Stimulated activated memory B cell treated with anti-CD40 and anti-IgM and Interleukin-4, amounts not matched to agents 10 μg/mL and 1 μg/mL and 100 μg/mL, for 72 hours (primary cell): Measurements from ENCODE around the gene TPK1.

Source experiments
- ATAC-seq: fragments of 150-1000 bp; cut with Tn5 transposase; 2 replicates; pipeline ENCODE4 v1.10.0; 2021
- H3K27ac Mint-ChIP-seq: one replicate; pipeline ENCODE4 v1.8.0; 2022; ENCODE audit warnings: mild to moderate bottlenecking, mixed read lengths
- H3K27me3 Mint-ChIP-seq: one replicate; pipeline ENCODE4 v1.8.0; 2022; ENCODE audit warnings: mixed read lengths
- H3K36me3 Mint-ChIP-seq: one replicate; pipeline ENCODE4 v1.8.0; 2022; ENCODE audit warnings: mixed read lengths
- H3K4me1 Mint-ChIP-seq: one replicate; pipeline ENCODE4 v1.8.0; 2022; ENCODE audit warnings: mixed read lengths
- H3K4me3 Mint-ChIP-seq: one replicate; pipeline ENCODE4 v1.8.0; 2022; ENCODE audit warnings: mild to moderate bottlenecking, moderate library complexity, mixed read lengths
- H3K9me3 Mint-ChIP-seq: one replicate; pipeline ENCODE4 v1.8.0; 2022; ENCODE audit warnings: mixed read lengths

Gene TPK1

DNA sequence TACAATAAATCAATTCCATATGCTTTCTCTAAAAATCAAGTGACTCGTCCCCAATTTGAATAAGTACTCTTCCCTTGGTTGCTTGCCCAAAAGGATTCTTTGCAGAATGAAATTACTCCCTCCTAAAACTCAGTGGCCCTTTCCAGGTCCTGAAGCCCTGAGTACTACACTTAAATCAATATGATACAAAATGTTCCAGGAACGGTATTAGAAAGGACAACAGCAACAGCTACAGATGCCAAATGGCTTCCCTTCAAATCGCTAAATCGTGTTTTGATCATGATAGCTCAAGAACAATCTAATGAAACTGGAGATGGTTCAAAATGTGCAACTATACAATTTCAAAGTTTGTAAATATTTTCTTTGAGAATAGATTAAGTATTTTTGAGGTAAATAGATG, 59.4 kb downstream of the TPK1 start:
- H3K9me3 Mint-ChIP-seq, result peaks cover 3% of the 10 kb centered on the region
- H3K27ac Mint-ChIP-seq, result no peak overlapping the region
- peaks cover 6% of the 10 kb centered on the region for H3K36me3 Mint-ChIP-seq
- no peak for ATAC-seq
- no peaks in the 10 kb centered on the region for H3K27me3 Mint-ChIP-seq
- peaks cover 16% of the 10 kb centered on the region for H3K4me1 Mint-ChIP-seq
- H3K4me3 Mint-ChIP-seq, result no peak overlapping the region

DNA sequence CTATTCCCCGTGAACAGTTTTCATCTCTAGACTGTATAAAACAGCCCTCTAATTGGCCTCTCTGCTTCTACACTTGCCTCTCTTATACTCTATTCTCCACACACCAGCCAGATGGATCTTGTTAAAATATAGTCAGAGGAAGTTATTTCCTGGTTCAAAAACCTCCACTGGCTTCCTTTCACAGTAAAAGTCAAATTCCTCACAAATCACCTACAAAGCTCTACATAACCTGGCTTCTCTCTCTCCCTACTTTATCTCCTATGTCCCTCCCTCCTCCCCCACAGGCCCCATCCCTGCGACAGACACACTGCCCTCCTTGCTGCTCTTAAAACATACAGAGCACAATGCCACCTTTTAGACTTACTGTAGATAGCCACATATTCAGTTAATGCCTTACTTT, 60.1 kb downstream of the TPK1 start:
- no peaks in the 10 kb centered on the region for H3K27me3 Mint-ChIP-seq
- H3K4me3 Mint-ChIP-seq, result no peak overlapping the region
- no peak overlapping the region for H3K27ac Mint-ChIP-seq
- ATAC-seq, result no peak
- H3K36me3 Mint-ChIP-seq, result peaks cover 6% of the 10 kb centered on the region
- peaks cover 20% of the 10 kb centered on the region for H3K4me1 Mint-ChIP-seq
- peaks cover 3% of the 10 kb centered on the region for H3K9me3 Mint-ChIP-seq

DNA sequence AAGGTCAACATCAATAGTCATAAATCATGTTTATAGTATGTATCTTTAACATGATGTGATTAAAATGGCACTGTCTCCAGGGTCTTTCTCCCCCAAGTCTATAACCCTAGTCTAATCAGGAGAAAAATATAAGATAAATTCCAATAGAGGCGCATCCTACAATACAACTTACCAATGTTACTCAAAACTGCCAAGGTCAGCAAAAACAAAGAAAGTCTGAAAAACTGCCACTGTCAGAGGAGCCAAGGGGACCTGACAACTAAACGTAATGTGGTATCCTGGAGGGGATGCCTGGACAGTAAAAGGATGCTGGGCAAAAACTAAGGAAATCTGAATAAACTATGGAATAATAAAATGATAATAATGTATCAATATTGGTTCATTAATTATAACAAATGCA, 63.9 kb downstream of the TPK1 start:
- ATAC-seq, result no peak
- H3K9me3 Mint-ChIP-seq, result no peaks in the 10 kb centered on the region
- H3K4me3 Mint-ChIP-seq, result no peak overlapping the region

DNA sequence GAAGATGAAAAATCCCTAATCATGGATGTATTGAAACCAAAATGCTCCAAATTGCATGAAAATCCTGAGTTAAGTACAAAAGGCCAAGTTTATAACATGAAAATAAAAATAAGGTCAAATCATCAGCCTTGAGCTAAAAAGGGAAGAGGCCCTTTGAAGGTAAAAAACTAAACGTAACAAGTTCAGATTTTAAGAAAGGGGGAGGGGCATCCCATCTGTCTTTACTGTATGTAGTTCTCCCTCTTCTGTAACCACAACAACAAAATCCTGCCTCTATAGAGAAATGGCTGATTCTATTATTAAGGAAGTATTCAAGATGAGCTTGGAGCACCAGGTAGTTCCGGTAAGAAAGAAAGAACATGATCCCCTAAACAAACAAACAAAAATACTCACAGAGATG, 64.7 kb downstream of the TPK1 start:
- H3K4me3 Mint-ChIP-seq, result no peak overlapping the region
- no peak for ATAC-seq
- no peaks in the 10 kb centered on the region for H3K9me3 Mint-ChIP-seq
- H3K27ac Mint-ChIP-seq, result no peak overlapping the region
- no peaks in the 10 kb centered on the region for H3K27me3 Mint-ChIP-seq
- H3K36me3 Mint-ChIP-seq, result no peaks in the 10 kb centered on the region
- H3K4me1 Mint-ChIP-seq, result peaks cover 25% of the 10 kb centered on the region

More for the DNA sequence above, 63.9 kb downstream of the TPK1 start:
- Mint-ChIP-seq H3K4me1 (peaks cover 17% of the 10 kb centered on the region), H3K36me3 (no peaks in the 10 kb centered on the region), H3K27me3 (no peaks in the 10 kb centered on the region), H3K27ac (no peak overlapping the region)

DNA sequence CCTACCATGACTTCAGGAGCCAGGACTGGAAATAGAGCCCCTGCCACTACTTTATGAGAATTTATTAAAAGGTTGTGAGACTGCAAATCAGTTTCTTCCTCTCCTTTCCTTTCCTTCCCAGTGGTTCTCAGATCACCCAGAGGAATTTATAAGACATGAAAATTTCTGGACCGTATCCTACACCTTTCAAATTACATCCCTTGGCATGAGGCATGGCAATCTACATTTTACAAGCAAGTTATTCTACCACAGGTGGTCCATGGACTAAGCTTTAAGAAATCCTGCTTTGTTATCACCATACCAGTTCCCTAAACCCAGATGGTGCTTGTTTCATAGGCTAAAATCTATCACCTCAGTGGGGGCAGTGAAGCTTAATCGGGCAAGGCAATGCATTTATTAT, 66.5 kb downstream of the TPK1 start:
- peaks cover 27% of the 10 kb centered on the region for H3K4me1 Mint-ChIP-seq
- no peak for ATAC-seq
- H3K27me3 Mint-ChIP-seq, result no peaks in the 10 kb centered on the region
- H3K36me3 Mint-ChIP-seq, result no peaks in the 10 kb centered on the region
- no peak overlapping the region for H3K27ac Mint-ChIP-seq
- no peak overlapping the region for H3K4me3 Mint-ChIP-seq
- H3K9me3 Mint-ChIP-seq, result no peaks in the 10 kb centered on the region

DNA sequence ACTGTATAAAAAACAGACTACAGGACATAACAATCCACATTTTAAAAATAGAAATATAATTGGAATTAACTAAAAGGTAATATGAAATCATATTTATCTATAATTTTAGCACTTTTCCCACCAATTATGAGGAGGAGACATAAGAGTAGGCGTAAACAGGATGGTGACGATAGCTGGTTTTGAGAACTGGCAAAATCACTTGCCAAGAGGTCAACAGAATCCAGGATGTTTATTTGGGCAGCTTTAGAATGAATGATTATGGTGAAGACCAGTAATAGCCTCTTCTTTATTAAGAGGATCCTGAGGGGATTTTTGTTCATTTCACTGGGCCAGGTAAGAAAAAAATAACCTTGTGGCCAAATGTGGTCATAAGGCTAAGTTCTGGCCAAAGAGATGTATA, 67.2 kb downstream of the TPK1 start:
- peaks cover 27% of the 10 kb centered on the region for H3K4me1 Mint-ChIP-seq
- peaks cover 6% of the 10 kb centered on the region for H3K36me3 Mint-ChIP-seq
- no peak for ATAC-seq
- H3K9me3 Mint-ChIP-seq, result no peaks in the 10 kb centered on the region
- no peaks in the 10 kb centered on the region for H3K27me3 Mint-ChIP-seq
- H3K4me3 Mint-ChIP-seq, result no peak overlapping the region
- no peak overlapping the region for H3K27ac Mint-ChIP-seq

DNA sequence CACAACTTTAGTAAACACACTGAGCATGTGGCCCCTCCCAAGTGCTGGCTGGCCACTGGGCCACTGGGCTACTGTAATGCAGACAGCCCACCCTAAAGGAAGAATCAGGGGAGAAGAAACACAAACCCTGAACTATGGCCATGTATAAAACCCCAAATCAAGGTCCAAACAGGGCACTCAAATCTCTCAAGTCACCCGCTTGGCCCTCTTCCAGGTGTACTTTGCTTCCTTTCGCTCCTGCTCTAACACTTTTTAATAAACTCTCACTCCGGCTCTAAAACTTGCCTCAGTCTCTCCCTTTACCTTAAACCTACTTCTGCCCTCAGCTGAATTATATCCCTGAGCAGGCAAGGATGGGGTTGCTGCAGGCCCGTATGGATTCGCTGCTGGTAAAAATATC, 72.6 kb downstream of the TPK1 start:
- no peak overlapping the region for H3K27ac Mint-ChIP-seq
- H3K27me3 Mint-ChIP-seq, result no peaks in the 10 kb centered on the region
- peaks cover 16% of the 10 kb centered on the region for H3K4me1 Mint-ChIP-seq
- peaks cover 27% of the 10 kb centered on the region for H3K36me3 Mint-ChIP-seq
- H3K9me3 Mint-ChIP-seq, result no peaks in the 10 kb centered on the region
- H3K4me3 Mint-ChIP-seq, result no peak overlapping the region
- ATAC-seq, result no peak

DNA sequence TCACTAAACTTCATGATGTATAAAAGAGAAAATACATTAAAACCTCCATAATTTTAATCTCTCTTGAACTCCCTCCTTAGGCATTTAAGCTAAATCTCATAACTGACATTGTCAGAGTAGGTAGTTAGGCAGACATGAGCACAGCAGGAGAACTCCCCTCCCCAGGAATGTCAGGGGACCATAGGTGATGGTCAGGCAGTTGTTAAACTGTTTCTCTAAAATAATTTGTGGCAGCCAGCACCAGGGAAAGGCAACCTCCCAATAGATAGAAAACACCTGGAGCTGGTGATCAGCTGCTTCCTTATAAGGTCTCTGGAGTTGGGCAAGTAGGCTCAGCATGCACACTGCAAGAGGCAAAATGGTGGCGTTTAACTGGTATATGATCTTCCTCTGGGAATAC, 73.0 kb downstream of the TPK1 start:
- H3K36me3 Mint-ChIP-seq, result peaks cover 30% of the 10 kb centered on the region
- H3K27ac Mint-ChIP-seq, result no peak overlapping the region
- no peak overlapping the region for H3K4me3 Mint-ChIP-seq
- H3K27me3 Mint-ChIP-seq, result no peaks in the 10 kb centered on the region
- no peaks in the 10 kb centered on the region for H3K9me3 Mint-ChIP-seq
- no peak for ATAC-seq
- peaks cover 16% of the 10 kb centered on the region for H3K4me1 Mint-ChIP-seq

DNA sequence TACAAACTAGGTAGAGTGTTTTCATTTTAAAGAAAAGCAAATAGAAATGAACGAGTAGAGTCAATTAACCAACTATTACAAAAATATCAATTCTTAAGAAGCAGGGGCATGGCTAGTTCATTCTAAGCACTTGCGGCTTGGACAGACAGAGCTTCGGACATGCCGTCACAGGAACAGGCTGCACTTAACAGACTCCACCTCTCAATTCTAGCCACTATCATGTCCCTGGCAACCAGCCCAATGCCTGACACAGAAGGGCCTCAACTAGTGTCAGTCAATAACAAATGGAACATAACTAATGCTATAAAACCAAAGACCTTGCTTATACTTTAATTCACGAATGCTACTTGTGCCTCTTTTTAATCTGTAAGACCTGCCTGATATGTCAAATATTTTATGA, 74.4 kb downstream of the TPK1 start:
- H3K36me3 Mint-ChIP-seq, result peaks cover 41% of the 10 kb centered on the region
- H3K27ac Mint-ChIP-seq, result no peak overlapping the region
- ATAC-seq, result no peak
- no peaks in the 10 kb centered on the region for H3K27me3 Mint-ChIP-seq
- peaks cover 2% of the 10 kb centered on the region for H3K9me3 Mint-ChIP-seq
- H3K4me1 Mint-ChIP-seq, result peaks cover 6% of the 10 kb centered on the region
- no peak overlapping the region for H3K4me3 Mint-ChIP-seq

DNA sequence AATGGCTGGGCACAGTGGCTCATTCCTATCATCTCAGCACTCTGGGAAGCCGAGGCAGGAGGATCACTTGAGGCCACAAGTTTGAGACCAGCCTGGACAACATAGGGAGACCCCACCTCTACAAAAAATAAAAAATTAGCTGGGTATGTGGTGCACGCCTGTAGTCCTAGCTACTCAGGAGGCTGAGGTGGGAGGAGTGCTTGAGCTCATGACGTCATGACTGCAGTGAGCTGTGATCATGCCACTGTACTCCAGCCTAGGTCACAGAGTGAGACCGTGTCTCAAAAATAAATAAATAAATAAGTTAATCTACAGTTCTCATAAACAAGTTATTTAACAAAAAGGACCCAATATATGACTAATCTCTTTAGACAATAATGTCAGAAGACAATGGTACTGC, 76.2 kb downstream of the TPK1 start:
- Mint-ChIP-seq H3K4me3 (no peak overlapping the region), H3K4me1 (peaks cover 8% of the 10 kb centered on the region), H3K9me3 (peaks cover 2% of the 10 kb centered on the region), H3K27me3 (no peaks in the 10 kb centered on the region), H3K27ac (no peak overlapping the region), H3K36me3 (peaks cover 43% of the 10 kb centered on the region)
- no peak for ATAC-seq

DNA sequence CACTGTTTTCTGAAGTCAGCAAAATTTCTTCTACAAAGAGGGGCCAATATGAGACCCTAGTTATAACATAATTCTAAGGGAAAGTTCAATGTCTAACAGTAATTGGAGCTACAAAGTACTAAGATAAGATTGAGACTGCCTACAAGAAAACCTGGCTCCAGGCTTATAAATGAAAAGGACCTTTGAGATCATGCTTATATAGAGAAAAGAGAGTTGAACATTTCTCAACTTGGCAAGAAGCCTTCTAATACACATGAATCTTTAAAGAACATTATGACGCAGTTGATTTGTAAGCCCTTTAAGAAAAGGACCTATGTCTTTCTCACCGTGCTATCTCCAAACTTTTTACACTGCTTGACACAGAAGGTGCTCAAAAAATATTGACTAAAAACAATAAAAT, 87.9 kb downstream of the TPK1 start:
- no peak for ATAC-seq
- Mint-ChIP-seq H3K4me1 (peaks cover 12% of the 10 kb centered on the region), H3K36me3 (peaks cover 10% of the 10 kb centered on the region), H3K27me3 (no peaks in the 10 kb centered on the region), H3K9me3 (peaks cover 8% of the 10 kb centered on the region), H3K4me3 (no peak overlapping the region), H3K27ac (no peak overlapping the region)

DNA sequence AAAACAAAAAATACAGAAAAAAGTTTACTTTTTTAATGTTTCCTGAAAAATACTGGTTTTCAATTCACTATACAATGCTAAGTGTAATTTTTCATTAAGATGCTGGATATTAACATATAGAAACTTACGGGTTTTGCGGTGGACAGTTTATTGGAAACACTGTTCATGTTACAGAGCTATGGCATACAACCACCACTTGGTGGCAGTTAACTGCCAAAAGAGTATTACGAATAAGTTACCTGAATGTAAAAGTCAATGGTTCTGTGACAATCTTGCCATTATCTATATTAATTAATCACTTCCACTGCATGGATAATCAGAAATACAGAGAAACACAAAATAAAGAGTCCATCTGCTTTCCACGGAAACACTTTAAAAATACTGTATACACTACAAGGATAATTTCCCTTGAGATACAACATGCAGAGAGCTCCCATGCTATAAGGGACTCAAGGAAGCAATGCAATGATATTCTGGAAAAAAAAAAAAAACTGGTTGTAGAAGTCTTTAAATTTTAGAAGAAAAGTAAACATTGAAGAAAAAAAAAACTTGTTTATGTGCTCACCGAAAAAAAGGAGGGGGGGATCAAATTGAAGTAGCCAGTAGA, 97.0 kb downstream of the TPK1 start:
- H3K36me3 Mint-ChIP-seq, result peaks cover 8% of the 10 kb centered on the region
- H3K9me3 Mint-ChIP-seq, result no peaks in the 10 kb centered on the region
- no peak overlapping the region for H3K4me3 Mint-ChIP-seq
- H3K4me1 Mint-ChIP-seq, result peaks cover 27% of the 10 kb centered on the region
- H3K27me3 Mint-ChIP-seq, result no peaks in the 10 kb centered on the region
- peak; percentile 57 for ATAC-seq
- H3K27ac Mint-ChIP-seq, result peak overlapping the region; percentile 9

DNA sequence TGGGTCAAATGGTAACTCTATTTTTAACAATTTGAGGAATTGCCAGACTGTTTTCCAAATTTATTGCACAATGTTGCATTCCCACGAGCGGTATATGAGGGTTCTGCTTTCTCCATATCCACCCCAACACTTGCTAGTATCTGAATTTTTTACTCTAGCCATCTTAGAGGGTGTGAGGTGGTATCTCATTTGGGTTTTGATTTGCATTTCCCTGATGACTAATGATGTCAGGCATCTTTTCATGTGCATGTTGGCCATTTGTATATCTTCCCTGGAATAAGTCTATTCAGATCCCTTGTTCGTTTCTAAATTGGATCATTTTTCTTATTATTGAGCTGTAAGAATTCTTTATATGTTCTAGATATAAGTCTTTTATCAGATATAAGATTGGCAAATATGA, 97.7 kb downstream of the TPK1 start:
- no peak overlapping the region for H3K4me3 Mint-ChIP-seq
- no peak for ATAC-seq

DNA sequence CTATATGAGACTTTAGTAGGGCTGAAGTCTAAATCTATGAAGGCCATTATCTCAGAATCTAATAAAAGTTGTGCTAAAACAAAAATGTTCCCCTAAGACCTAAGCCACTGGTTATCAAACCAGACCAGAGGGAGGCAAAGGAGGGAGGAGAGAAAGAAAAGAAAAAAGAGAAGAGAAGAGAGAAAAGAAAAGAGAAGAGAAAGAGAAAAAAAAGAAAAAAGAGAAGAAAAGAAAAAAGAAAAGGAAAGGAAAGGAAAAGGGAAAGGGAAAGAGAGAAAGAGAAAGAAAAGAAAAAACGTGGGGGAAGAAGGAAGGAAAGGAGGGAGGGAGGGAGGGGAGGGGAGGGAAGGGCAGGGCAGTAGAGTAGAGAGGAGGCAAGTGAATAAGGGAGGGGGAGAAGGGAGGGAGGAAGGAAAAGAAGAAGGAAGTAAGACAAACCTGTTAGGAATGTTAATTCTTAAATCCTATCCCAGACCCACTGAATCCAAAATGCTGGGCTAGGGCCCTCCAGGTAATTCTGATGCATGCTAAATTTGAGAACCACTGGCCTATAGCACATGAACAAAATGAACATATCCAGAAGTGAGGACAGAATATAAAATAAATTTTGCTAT, 98.9 kb downstream of the TPK1 start:
- ATAC-seq, result no peak
- Mint-ChIP-seq H3K27ac (no peak overlapping the region), H3K27me3 (no peaks in the 10 kb centered on the region), H3K36me3 (peaks cover 5% of the 10 kb centered on the region), H3K4me3 (no peak overlapping the region), H3K4me1 (peaks cover 22% of the 10 kb centered on the region), H3K9me3 (no peaks in the 10 kb centered on the region)

More for the DNA sequence above, 97.7 kb downstream of the TPK1 start:
- Mint-ChIP-seq H3K4me1 (peaks cover 27% of the 10 kb centered on the region), H3K27ac (no peak overlapping the region), H3K36me3 (peaks cover 5% of the 10 kb centered on the region), H3K27me3 (no peaks in the 10 kb centered on the region), H3K9me3 (no peaks in the 10 kb centered on the region)

DNA sequence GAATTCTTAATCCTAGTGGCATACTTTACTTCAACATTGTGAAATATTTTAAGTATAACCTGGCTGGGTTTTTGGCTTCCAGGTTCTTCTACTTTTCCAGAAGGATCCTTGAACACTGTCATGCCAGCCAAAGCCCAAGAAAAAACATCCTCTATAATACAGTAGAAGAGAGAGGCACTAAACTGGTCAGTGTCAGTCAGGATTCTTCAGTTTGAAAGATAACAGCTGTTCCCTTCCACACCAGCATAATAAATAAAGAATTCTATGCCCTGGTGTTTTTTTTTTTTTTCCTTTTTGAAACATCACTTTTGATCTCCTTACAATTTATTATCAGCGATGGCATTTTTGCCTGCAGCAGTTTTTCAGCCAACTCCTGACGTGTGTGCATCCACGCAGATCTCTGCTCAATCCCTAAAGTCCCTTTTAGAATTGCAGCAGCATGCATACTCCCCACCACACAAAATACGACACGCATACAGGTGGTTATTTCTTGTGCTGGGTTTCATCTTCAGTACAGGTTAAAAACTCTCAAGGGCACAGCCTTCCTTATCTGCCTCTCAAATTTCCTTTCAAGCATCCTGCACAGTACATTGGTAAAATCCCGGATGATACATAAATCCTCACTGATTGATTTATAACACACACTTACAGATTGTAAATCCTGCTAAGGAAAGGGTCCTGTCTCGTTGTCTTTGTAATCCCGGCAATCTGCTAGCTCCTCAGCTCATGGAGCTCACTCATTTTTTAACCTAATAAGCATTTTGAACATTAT, 100.2 kb downstream of the TPK1 start:
- ATAC-seq, result no peak
- Mint-ChIP-seq H3K36me3 (peaks cover 5% of the 10 kb centered on the region), H3K9me3 (no peaks in the 10 kb centered on the region), H3K27ac (no peak overlapping the region), H3K4me1 (peaks cover 22% of the 10 kb centered on the region), H3K4me3 (no peak overlapping the region), H3K27me3 (no peaks in the 10 kb centered on the region)
